Fibroblast of the conjunctiva (primary cell): ENCODE data around the gene KIDINS220.
A peak's percentile ranks its signal among the peaks of the same experiment; 100 is the strongest.

ENCODE experiments used
- DNase-seq: peaks from one replicate; pipeline ENCODE4 v3.0.0-alpha.2; 2010; ENCODE audit warnings: low read depth

The KIDINS220 gene

DNA sequence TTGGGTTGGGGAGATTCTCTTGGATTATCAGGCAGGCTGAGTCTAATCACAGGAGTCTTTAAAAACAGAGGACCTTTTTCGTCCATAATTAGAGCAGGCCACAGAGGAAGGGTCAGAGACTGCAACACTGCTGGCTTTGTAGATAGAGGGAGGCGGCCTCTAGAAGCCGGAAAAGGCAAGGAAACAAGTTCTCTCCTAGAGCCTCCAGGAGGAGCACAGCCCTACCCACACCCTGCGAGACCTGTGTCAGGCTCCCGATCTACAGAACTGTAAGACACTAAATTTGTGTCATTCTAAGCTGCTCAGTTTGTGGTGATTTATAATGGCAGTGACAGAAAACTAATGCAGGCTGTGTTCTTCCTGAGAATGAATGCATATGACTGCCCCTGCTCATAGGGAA, 140.2 kb downstream of the KIDINS220 start:
- DNase-seq, result no peak

DNA sequence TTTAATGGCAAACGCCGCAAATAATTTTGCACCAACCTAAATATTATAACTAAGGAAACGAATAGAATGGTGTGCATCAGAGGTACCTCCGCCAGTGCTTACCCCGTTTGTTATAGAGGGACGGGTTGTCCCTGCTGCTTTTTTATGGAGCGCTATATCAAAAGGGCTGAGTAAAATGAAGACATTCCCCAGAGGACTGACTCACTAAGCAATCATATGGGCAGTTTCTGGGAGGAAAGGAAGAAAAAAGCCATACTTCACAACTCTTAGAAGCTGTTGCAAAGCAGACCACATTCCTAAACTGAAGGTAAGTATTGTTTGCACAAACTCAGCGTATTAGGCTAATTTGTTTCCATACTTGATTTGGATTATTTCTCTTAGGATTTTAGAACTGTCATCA, 142.7 kb downstream of the KIDINS220 start:
- DNase-seq, result no peak

- no peak for DNase-seq
Observed at GRCh38 chr2:8693157-8693821, 144.1 kb downstream of the KIDINS220 start.

GRCh38 chr2:8692783-8693156, 144.6 kb downstream of the KIDINS220 start:
- DNase-seq, result no peak

DNA sequence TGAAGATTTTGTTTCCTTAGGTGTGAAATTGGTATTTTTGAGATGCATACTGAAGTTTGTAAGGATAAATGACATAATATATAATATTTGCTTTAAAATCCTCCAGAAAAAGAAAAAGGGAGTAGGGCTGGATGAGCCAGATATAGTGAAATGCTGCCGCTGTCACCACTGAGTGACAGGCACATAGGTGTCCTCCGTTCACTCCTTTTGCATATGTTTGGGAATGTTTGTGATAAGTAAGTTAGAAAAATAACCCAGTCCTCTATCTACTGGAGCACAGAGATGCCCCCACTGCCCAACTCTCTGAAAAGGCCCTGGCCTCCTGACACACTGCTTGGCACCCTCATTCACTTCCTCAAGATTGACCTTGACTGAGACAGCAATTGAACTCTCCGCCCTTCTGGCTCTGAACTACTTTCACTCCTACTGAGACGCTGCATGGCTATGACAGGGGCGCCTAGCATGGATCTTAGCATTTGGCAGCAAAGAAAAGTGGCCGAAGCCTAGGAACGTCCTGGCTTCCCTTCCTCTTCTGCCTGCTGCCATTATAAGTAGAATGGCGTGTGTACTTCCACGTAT, 145.5 kb downstream of the KIDINS220 start:
- DNase-seq, result no peak

DNA sequence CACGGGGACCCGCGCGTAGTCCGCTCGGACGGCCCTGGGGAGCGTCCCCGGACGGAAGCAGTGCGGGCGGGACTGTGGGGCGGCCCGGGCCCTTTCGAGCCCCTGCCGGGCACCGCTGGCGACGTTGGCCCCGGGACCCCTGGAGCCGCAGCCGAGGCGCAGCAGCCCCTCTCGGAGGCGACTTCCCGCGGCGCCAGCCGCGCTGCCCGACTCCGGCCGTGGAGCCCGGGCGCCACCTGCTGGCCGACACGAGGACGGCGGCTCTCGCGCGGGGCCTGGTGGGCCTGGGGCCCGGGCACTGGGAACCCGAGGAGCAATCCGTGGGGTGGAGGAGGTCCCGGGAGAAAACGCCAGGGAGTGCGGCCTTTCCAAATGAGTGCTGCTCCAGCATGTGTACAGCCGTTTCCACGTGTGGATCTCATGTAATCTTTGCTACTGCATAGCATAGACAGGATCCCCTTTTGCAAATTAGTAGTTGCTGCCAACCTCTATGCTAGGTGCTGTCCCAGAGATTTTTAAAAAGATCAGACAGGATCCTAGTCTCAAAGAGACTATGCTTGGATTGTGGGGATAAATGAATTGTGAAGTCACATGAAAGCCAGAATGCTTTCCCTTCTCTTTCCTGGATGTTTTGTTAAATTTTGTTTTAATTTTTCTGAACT, 151.6 kb downstream of the KIDINS220 start:
- no peak for DNase-seq

- no peak for DNase-seq
Observed at GRCh38 chr2:8684878-8685696, 152.3 kb downstream of the KIDINS220 start.

DNA sequence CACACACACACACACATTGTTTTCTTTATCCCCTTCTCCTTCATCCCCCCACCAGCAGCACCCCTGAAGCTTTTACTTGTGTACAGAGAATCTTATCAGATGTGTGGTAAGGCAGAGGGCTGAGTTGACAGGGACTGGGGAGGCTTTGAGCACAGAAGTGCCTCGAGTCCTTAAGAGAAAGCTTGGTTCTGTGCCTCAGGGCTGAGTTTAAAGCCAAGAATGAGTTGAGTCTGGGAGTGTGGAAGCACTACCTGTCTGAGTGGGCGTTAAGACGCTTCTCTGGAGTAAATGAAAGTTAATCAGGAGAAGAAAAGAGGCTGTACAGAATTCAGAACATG, 152.9 kb downstream of the KIDINS220 start:
- no peak for DNase-seq

DNA sequence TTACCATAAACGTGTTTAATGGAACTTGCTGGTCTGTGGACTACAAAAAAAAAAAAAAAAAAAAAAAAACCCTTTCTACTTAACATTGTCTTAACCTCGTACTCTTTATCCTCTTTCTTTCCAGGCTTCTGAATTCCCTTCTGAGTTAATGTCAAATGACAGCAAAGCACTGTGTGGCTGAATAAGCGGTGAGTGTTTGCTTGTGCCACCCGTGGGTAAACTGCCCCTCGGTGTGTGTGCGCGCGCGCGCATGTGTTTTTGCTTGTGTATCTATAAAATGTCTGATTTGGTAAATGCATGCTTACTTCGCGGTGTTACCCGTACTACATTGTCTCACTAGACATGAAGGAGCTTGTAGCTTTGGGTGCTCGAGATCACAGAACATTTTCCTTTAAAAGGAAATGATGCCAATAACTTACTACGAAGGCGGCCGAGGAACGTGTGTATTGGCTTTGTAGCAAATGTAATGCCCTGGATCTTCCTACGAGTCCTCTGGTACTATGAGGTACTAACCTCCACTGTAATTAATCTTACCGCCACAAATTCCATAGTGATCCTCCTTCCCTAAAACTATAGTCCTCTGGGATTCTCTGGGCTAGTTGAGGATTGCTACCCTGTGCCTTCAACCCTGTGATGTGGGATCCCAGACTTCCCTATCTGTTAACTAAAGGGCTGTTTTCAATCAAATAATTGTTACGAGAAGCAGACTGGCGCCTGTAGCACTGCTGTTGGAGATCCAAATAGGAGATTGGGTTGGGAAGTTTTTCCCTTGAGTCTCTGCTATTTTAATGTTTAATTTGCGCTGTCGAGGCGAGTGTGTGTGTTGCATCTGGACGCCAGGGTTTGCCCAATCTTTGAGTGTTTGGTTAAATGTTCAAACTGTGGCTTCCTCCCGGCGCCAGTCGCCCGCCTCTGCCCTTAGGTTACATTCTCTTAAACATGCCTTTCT, 154.4 kb downstream of the KIDINS220 start:
- DNase-seq, result no peak

GRCh38 chr2:8681786-8682692, 155.4 kb downstream of the KIDINS220 start, which contains the start of gene ID2:
ID2 (plus strand) TSS chr2:8682056; CDS start chr2:8682166, 110 bp downstream.
- peak; percentile 97 for DNase-seq

DNA sequence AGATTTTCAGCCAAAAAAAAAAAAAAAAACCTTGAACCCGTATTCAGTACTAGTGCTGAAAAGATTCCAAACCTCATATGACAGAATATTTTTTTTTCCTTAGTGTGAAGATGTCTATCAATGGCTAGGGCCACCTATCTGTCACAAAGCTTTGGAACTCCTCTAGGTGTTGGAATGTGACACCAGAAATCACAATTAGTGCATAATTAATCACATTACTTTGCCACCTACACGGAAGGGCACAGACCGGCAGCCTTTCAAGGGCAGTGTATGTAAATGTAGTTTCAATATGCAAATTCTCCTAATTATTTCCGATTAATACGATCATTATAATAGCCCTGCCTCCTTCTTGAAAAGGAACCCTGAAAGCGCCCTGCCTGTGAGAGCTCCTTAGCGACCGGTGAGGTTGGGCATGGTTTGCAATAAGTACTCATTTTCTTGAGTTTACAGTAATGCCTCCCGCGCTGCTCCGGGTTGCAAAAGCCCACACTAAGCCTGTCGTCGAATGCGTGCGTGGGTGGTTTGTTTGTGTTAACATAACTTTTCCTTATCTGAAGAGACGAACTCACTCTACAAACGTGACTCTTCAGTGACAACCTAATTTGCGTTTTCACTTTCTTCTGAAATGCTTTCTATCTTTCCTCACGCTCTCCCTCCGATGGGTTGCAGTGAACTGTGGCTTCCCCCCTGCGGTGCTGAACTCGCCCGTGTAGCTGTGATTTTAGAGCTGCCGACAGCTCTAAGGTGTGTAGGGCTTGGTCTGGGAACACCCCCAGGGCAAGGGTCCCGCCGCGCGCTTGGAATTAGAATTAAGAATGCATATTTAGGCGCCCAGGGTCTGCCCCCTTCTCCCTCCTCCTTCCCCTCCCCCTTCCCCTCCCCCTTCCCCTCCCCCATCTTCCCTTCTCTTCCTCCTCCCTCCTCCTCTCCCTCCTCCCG, 156.3 kb downstream of the KIDINS220 start:
- no peak for DNase-seq

DNA sequence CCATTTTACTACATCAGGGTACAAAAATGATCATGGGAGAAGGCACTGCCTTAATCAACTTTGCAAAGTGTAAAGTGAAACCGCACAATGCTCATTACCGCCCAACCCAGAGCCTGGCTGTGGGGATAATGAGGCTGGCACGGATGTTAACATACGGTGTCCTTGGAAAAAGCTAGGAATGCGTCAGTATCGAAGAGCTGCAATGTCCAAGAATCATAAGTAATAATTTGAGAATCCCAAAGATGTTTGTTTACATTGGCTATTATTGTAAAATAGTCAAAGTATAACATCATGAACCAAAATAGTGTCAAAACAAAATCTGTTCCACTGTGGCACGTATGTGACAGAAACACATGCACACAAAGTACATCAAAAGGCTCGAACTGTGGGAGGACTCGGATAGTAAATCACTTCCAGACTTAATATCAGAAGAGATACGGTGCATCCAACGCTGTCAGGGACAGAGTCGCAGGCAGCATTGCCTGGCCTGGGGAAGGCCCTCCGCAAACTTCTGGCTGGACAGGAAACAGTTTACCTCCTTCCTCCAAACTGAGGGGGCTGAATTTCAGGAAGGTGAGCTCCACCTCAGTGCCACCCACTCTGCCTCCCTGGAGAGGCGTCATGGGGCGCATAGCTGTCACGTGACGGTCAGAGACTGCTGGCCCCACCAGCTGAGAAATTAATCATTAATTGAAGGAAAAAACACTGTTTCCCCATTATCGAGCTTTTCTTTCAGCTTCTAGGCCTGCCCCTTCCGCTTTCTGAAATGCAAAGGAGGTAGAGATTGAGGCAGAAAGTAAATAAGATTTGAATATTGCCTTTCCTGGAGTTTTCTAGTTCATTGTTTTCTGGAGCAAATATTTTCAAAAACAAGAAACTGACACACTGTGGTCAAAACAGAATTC, 157.3 kb downstream of the KIDINS220 start:
- DNase-seq, result no peak

- no peak for DNase-seq
Observed at GRCh38 chr2:8679567-8679826, 157.9 kb downstream of the KIDINS220 start.
